Lower leg skin (tissue), 4 donors: ENCODE results near the gene CDH13. TPM values are rescaled to one million over a fixed set of nuclear protein-coding genes. Genes with fewer than 3 reads are reported as not detected.

ENCODE experiments used
- DNase-seq, 2 donors: peaks; one replicate each; pipeline ENCODE4 v3.0.0-alpha.2; 2019; ENCODE audit warnings: low spot score in 2 of 2
- H3K4me3 ChIP-seq: fragments of 200-600 bp; sonication (generic); 2 replicates; pipeline ENCODE4 v1.5.1; 2017; ENCODE audit warnings: mild to moderate bottlenecking, low read depth; ENCODE audit not compliant: poor library complexity, severe bottlenecking
- POLR2A ChIP-seq, 2 donors: fragments of 450-650 bp; IDR thresholded peaks; one replicate each; pipeline ENCODE4 v1.6.1; 2016 to 2017; ENCODE audit warnings: antibody characterized with exemption in 2 of 2, mild to moderate bottlenecking in 1 of 2, moderate library complexity in 1 of 2
- WGBS, 2 donors: methylation state at CpG; one replicate each; pipeline ENCODE4 v1.1.5; 2018; 5-methylcytosine and 5-hydroxymethylcytosine counted together
- intact Hi-C: fragments of 100-400 bp; cut with DNase I; formaldehyde crosslinking; loops from one replicate; pipeline ENCODE4 v1.15.0; 2023; ENCODE audit warnings: low total_unique reads
- total RNA-seq, 4 donors: library from RNA; depleted of rRNA; stranded (reverse); fragments of >200 nt; gene quantifications; one replicate each; pipeline ENCODE4 v1.1.0, GENCODE V29; 2016
- TF ChIP-seq, protein P1 (sequence below), 3 donors: fragments of 450-650 bp; IDR thresholded peaks; one replicate each; pipeline ENCODE4 v1.5.1; 2016; ENCODE audit warnings: antibody characterized with exemption in 3 of 3, mild to moderate bottlenecking in 3 of 3, moderate library complexity in 2 of 3

CDH13 gene
- total RNA-seq, 4 donors from 2014 or later, result 102 to 246 (median 155) TPM

DNA sequence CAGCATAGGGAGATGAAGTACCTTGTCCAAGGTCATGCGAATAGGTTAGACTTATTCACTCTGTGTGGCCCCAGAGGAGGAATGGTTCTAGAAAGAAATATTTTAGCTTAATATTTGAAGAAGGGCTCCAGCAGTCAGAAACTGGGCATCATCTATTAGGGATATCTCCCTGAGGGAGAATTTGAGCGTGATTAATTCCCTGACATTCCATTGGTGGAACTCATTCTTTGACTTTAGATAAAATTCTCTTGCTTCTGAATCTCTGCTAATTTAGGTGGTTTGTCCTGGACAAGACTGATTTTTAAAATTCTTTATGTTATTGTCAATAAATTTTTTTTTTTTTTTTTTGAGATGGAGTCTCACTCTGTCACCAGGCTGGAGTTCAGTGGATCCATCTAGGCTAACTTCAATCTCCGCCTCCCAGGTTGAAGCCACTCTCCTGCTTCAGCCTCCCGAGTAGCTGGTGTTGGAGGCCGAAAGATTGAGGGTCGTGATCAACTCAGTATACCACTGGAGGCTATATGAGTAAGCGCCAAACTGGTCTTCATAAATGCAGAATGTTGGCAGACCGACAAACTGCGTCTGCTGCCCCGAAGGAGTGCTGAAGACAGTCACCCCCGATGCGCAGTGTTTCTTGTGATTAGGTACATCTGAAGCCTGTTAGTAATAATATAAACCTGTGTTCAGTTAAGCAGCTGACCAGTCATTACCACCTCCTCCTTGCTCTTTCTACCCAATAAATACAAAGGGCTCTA is 913.1 kb downstream of the CDH13 start:
- TF ChIP-seq POLR2A (IDR thresholded peaks at IDR 0.05), result no peak
- TF ChIP-seq, protein P1, sequence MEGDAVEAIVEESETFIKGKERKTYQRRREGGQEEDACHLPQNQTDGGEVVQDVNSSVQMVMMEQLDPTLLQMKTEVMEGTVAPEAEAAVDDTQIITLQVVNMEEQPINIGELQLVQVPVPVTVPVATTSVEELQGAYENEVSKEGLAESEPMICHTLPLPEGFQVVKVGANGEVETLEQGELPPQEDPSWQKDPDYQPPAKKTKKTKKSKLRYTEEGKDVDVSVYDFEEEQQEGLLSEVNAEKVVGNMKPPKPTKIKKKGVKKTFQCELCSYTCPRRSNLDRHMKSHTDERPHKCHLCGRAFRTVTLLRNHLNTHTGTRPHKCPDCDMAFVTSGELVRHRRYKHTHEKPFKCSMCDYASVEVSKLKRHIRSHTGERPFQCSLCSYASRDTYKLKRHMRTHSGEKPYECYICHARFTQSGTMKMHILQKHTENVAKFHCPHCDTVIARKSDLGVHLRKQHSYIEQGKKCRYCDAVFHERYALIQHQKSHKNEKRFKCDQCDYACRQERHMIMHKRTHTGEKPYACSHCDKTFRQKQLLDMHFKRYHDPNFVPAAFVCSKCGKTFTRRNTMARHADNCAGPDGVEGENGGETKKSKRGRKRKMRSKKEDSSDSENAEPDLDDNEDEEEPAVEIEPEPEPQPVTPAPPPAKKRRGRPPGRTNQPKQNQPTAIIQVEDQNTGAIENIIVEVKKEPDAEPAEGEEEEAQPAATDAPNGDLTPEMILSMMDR (IDR thresholded peaks at IDR 0.05), result no peak
- no peak overlapping the region for H3K4me3 ChIP-seq
- no peak for DNase-seq
- intact Hi-C loops, result no loop called here
- 92 to 93% methylated on average over 12 of the region's 12 CpGs for WGBS, 2 donors

DNA sequence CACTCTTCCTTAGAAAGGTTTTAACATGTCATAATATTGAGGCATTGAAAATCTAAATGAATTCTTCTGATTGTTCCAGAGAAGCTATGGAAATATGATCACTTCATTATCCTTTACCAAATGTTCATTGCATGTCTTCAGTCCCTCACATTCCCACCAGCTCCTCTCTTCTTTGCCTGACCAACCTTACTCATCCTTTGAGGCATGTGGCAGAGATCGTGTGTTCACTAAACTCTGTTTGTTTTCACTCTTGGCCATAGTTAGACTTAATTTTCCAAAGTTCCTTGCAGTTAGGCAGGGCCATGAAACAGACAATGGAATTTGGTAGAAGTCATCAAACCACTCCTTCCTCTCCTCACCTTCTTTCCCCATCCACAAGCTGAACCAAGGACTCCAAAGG is 914.5 kb downstream of the CDH13 start:
- intact Hi-C loops, result no loop called here
- TF ChIP-seq, protein P1 (IDR thresholded peaks at IDR 0.05), result no peak
- TF ChIP-seq POLR2A (IDR thresholded peaks at IDR 0.05), result no peak

DNA sequence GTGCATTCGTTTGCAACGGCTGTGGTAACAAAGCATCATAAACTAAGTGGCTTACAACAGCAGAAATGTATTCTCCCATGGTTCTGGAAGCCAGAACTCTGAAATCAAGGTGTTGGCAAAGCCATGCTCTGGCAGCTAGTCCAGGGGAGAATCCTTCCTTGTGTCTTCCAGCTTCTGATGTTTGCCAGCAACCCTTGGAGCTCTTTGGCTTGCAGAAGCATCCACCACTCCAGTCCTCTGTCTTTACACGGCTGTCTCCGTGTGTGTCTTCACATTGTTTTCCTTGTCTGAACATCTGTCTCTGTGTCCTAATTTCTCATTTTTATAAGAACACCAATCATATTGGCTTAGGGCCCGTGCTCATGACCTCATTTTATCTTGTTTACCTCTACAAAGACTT is 915.7 kb downstream of the CDH13 start:
- TF ChIP-seq, protein P1 (IDR thresholded peaks at IDR 0.05), result no peak
- no peak for TF ChIP-seq POLR2A (IDR thresholded peaks at IDR 0.05)
- no peak overlapping the region for H3K4me3 ChIP-seq
- DNase-seq, result peak in 1 of 2 donors; percentile 57
- intact Hi-C loops, result no loop called here
- WGBS, 2 donors, result 28 to 33% methylated on average over 5 of the region's 5 CpGs

More for the DNA sequence above, 914.5 kb downstream of the CDH13 start:
- no peak overlapping the region for H3K4me3 ChIP-seq
- WGBS, 2 donors, result 76 to 78% methylated on average over 1 of the region's 1 CpG
- no peak for DNase-seq

DNA sequence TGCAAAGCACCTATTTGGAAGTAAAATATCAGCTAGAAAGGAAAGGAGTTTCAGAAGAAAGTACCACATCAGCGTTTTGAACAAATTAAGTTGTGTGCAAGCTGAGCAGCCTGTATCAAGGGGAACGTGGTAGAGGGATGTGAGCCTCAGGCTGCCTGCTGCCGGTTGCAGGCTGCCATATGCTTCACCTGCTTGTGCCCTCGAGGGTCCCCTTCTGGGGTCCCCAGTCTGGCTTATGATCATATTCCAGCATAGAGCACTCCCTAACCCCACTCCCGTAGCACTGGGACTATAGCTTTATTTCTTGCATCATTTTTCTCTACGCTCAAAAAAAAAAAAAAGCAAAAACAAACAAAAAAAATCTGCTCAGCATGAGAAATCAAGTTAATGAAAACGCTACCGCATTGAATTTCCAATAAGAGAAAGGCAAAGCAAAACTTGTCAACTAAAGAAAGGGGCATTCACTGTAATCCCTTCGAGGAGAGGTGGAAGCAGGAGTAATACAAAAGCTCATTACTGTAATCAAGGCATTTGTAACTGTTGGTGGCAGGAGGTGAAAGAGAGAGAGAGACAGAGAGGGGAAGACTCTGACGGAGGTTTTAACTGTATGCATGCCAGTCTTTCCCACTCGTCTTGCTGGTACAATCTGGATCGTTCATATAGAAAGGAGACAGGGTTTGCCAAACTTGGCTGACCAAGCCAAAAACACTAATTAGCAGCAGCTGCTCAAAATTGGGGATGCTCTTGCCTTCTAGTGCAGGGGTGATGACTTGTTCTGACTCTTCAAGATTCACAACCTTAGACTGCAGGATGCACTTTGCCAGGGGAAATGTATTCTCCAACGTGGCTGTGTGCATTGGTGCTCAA is 922.8 kb downstream of the CDH13 start:
- no peak overlapping the region for H3K4me3 ChIP-seq
- intact Hi-C loops, result no loop called here
- 65% methylated on average over 13 of the region's 13 CpGs for WGBS, 2 donors
- TF ChIP-seq, protein P1 (IDR thresholded peaks at IDR 0.05), result no peak
- TF ChIP-seq POLR2A (IDR thresholded peaks at IDR 0.05), result no peak
- no peak for DNase-seq

DNA sequence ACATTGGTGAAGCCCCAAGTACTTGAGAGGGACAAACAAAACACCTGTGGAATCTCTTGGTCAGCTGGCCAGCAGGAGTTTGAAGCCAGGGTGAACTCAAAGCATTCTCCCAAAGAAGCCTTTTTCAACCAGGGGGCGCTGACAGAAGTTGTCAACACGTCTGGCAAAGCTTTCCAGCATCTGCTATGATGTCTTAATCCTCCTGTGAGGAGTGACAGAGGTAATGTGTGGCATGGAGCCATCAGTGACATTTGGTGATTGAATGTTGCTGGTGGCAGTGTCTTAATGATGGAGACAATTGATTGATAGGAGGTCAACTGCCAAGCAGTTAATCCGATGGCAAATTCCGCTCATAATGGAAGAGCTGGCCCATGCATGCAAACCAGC is 923.4 kb downstream of the CDH13 start:
- intact Hi-C loops, result no loop called here
- DNase-seq, result no peak
- H3K4me3 ChIP-seq, result no peak overlapping the region
- WGBS, 2 donors, result 57 to 61% methylated on average over 4 of the region's 4 CpGs
- TF ChIP-seq, protein P1 (IDR thresholded peaks at IDR 0.05), result no peak
- no peak for TF ChIP-seq POLR2A (IDR thresholded peaks at IDR 0.05)
